ENCODE results near the gene ZNHIT6. TPM values are rescaled to one million over a fixed set of nuclear protein-coding genes. Genes with fewer than 3 reads are reported as not detected.

The ZNHIT6 gene
- total RNA-seq, 1 experiment from 2014 or later: 56.2 TPM

DNA sequence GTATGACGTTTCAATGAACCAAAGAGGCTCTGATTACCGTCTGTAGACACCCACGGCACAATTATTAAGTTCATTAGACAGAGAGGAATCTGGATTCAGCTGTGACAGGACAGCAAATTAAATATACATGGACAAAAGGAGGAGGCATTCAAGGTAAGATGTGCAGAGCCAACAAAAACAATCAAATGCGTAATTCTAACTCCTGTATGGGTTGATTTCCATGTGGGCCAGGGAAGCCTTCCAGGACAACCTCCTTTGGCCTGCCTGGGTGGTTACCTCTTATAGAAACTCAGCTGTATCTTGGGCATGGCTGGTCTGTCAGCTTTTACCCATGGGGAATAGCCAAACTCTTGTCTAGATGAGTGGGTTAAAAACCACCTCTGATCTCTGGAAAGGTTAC is 83.9 kb downstream of the ZNHIT6 start:
- no peak for DNase-seq (ENCODE audit: low read depth, low spot score)
- no TSS peak for BruUV-seq (replicated peaks)
- H3K4me3 ChIP-seq (ENCODE audit: low read depth in 2 of 2, low read length in 2 of 2): no peak overlapping the region
- ChIA-PET CTCF (interaction anchor here (0.6 kb wide), 1 partner anchor 327 kb away, joined by 3 read pairs; no protein-coding TSS in a partner anchor), POLR2A (no interaction called here)
- ATAC-seq: no peak
- in situ Hi-C loops (cut with HindIII; ENCODE audit: low pct_unique_long_range_greater_than_20kb, low sequenced_read_pairs): no loop called here
- no peaks in the 10 kb centered on the region for H3K27me3 ChIP-seq (ENCODE audit: control insufficient read depth, insufficient read depth, low read length)
- H3K9me3 ChIP-seq (ENCODE audit: control insufficient read depth, insufficient read depth, low read depth, low read length): peaks cover 73% of the 10 kb centered on the region
- H3K36me3 ChIP-seq (ENCODE audit: control insufficient read depth, insufficient read depth, low read length): no peaks in the 10 kb centered on the region
- TF ChIP-seq SIN3A (IDR thresholded peaks at IDR 0.05; ENCODE audit: borderline replicate concordance, insufficient read depth, low read depth, low read length): no peak
- TF ChIP-seq, protein P1, sequence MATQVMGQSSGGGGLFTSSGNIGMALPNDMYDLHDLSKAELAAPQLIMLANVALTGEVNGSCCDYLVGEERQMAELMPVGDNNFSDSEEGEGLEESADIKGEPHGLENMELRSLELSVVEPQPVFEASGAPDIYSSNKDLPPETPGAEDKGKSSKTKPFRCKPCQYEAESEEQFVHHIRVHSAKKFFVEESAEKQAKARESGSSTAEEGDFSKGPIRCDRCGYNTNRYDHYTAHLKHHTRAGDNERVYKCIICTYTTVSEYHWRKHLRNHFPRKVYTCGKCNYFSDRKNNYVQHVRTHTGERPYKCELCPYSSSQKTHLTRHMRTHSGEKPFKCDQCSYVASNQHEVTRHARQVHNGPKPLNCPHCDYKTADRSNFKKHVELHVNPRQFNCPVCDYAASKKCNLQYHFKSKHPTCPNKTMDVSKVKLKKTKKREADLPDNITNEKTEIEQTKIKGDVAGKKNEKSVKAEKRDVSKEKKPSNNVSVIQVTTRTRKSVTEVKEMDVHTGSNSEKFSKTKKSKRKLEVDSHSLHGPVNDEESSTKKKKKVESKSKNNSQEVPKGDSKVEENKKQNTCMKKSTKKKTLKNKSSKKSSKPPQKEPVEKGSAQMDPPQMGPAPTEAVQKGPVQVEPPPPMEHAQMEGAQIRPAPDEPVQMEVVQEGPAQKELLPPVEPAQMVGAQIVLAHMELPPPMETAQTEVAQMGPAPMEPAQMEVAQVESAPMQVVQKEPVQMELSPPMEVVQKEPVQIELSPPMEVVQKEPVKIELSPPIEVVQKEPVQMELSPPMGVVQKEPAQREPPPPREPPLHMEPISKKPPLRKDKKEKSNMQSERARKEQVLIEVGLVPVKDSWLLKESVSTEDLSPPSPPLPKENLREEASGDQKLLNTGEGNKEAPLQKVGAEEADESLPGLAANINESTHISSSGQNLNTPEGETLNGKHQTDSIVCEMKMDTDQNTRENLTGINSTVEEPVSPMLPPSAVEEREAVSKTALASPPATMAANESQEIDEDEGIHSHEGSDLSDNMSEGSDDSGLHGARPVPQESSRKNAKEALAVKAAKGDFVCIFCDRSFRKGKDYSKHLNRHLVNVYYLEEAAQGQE (IDR thresholded peaks at IDR 0.05; ENCODE audit: insufficient read depth in 1 of 2, low read depth in 2 of 2, low read length in 1 of 2): no peak
- TF ChIP-seq TCF7L2 (IDR thresholded peaks at IDR 0.05; ENCODE audit: low read depth, low read length): no peak
- TF ChIP-seq POLR2AphosphoS5 (IDR thresholded peaks at IDR 0.05; ENCODE audit: low read depth, low read length): no peak
- TF ChIP-seq, protein P2, sequence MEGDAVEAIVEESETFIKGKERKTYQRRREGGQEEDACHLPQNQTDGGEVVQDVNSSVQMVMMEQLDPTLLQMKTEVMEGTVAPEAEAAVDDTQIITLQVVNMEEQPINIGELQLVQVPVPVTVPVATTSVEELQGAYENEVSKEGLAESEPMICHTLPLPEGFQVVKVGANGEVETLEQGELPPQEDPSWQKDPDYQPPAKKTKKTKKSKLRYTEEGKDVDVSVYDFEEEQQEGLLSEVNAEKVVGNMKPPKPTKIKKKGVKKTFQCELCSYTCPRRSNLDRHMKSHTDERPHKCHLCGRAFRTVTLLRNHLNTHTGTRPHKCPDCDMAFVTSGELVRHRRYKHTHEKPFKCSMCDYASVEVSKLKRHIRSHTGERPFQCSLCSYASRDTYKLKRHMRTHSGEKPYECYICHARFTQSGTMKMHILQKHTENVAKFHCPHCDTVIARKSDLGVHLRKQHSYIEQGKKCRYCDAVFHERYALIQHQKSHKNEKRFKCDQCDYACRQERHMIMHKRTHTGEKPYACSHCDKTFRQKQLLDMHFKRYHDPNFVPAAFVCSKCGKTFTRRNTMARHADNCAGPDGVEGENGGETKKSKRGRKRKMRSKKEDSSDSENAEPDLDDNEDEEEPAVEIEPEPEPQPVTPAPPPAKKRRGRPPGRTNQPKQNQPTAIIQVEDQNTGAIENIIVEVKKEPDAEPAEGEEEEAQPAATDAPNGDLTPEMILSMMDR (IDR thresholded peaks at IDR 0.05): no peak
- H3K27ac ChIP-seq (ENCODE audit: low read length): peak overlapping the region; percentile 45; the same call in 1 of the 2 replicates
- intact Hi-C loops (cut with micrococcal nuclease; ENCODE audit: unreplicated experiment): no loop called here
- peaks cover 19% of the 10 kb centered on the region for H3K4me1 ChIP-seq (ENCODE audit: control insufficient read depth, insufficient read depth, low read length)

DNA sequence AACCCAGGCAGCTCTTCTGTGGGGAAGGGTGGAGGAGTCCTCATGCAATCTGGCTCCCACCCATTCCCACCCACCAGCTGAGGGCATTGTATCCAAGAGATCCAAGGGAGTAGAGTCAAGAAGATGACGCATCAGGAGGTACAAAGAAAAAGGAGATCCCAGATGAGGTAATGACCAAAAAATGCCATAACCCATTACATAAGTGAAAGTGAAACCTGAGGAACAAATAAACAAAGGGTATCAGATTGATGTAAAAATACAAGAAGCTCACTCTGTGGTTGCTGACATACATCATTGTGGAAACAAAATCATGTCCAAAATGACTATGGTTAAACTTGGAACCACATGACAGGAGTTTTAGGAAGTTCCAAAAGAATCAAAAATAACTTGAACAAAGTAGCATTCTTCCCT is 85.2 kb downstream of the ZNHIT6 start:
- no peak for ATAC-seq
- Histone ChIP-seq H3K36me3 (ENCODE audit: control insufficient read depth, insufficient read depth, low read length) (no peaks in the 10 kb centered on the region), H3K4me1 (ENCODE audit: control insufficient read depth, insufficient read depth, low read length) (peaks cover 6% of the 10 kb centered on the region), H3K27ac (ENCODE audit: low read length) (peak overlapping the region; percentile 23; the same call in 1 of the 2 replicates), H3K4me3 (ENCODE audit: low read depth in 2 of 2, low read length in 2 of 2) (no peak overlapping the region), H3K27me3 (ENCODE audit: control insufficient read depth, insufficient read depth, low read length) (no peaks in the 10 kb centered on the region), H3K9me3 (ENCODE audit: control insufficient read depth, insufficient read depth, low read depth, low read length) (peaks cover 73% of the 10 kb centered on the region)
- no TSS peak for BruUV-seq (replicated peaks)
- ChIA-PET POLR2A (no interaction called here), CTCF (no interaction called here)
- TF ChIP-seq, protein P2 (IDR thresholded peaks at IDR 0.05): no peak
- TF ChIP-seq, protein P1 (IDR thresholded peaks at IDR 0.05; ENCODE audit: insufficient read depth in 1 of 2, low read depth in 2 of 2, low read length in 1 of 2): no peak
- no peak for TF ChIP-seq POLR2AphosphoS5 (IDR thresholded peaks at IDR 0.05; ENCODE audit: low read depth, low read length)
- TF ChIP-seq TCF7L2 (IDR thresholded peaks at IDR 0.05; ENCODE audit: low read depth, low read length): no peak
- TF ChIP-seq SIN3A (IDR thresholded peaks at IDR 0.05; ENCODE audit: borderline replicate concordance, insufficient read depth, low read depth, low read length): no peak
- in situ Hi-C loops (cut with HindIII; ENCODE audit: low pct_unique_long_range_greater_than_20kb, low sequenced_read_pairs): no loop called here
- intact Hi-C loops (cut with micrococcal nuclease; ENCODE audit: unreplicated experiment): no loop called here
- DNase-seq (ENCODE audit: low read depth, low spot score): no peak
